Liver (tissue), 3 donors: ENCODE measurements around the gene NCSTN.

Experiments
- NR2F2 ChIP-seq: IDR thresholded peaks from 2 replicates; pipeline ENCODE4 v1.6.1; 2016; ENCODE audit warnings: antibody characterized with exemption
- TF ChIP-seq, protein P1 (sequence below): fragments of 150-350 bp; IDR thresholded peaks from 2 replicates; pipeline ENCODE4 v1.5.1; 2017; ENCODE audit warnings: improper control_type of control experiment, low read depth, low read length; ENCODE audit not compliant: missing input control
- TF ChIP-seq, protein P2 (sequence below): IDR thresholded peaks from 2 replicates; pipeline ENCODE4 v1.6.1; 2016; ENCODE audit warnings: antibody characterized with exemption
- donor health status: healthy.
- donor health status: healthy.

DNA sequence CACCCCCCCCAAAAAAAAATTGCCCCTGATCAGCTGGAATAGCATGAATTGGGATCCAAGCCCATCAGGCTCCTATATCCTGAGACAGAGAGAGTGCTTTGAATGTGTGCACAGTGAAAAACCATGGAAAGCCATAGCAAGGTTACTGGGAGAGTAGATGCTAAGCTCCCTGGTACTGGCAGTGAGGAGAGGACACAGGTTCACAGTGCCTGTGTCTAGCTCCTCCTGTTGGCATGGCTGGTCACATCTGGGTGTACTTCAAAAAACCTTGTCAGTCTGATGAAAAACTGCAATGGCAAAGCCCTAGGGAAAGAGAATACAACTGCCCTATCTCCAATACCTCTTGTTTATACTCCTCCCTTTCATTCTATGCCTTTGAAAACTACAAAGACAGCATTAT lies 13.1 kb upstream of the NCSTN start:
- TF ChIP-seq, protein P1, sequence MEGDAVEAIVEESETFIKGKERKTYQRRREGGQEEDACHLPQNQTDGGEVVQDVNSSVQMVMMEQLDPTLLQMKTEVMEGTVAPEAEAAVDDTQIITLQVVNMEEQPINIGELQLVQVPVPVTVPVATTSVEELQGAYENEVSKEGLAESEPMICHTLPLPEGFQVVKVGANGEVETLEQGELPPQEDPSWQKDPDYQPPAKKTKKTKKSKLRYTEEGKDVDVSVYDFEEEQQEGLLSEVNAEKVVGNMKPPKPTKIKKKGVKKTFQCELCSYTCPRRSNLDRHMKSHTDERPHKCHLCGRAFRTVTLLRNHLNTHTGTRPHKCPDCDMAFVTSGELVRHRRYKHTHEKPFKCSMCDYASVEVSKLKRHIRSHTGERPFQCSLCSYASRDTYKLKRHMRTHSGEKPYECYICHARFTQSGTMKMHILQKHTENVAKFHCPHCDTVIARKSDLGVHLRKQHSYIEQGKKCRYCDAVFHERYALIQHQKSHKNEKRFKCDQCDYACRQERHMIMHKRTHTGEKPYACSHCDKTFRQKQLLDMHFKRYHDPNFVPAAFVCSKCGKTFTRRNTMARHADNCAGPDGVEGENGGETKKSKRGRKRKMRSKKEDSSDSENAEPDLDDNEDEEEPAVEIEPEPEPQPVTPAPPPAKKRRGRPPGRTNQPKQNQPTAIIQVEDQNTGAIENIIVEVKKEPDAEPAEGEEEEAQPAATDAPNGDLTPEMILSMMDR: no peak
- no peak for TF ChIP-seq NR2F2
- TF ChIP-seq, protein P2, sequence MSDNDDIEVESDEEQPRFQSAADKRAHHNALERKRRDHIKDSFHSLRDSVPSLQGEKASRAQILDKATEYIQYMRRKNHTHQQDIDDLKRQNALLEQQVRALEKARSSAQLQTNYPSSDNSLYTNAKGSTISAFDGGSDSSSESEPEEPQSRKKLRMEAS: no peak
